Loucy (cell line): ENCODE results near the gene LDLRAD4.

Experiments
- H2AFZ ChIP-seq: fragments of 200-600 bp; sonication (generic); 2 replicates; pipeline ENCODE4 v1.6.0; 2016; ENCODE audit warnings: antibody characterized with exemption, mild to moderate bottlenecking, low read length, moderate library complexity
- H3F3A ChIP-seq: fragments of 200-600 bp; 2 replicates; pipeline ENCODE4 v1.6.0; 2016; ENCODE audit warnings: antibody characterized with exemption, low read depth, mild to moderate bottlenecking
- H3K27me3 ChIP-seq: fragments of 200-600 bp; sonication (generic); 2 replicates; pipeline ENCODE4 v1.6.1; 2014; ENCODE audit warnings: low read length, mild to moderate bottlenecking; ENCODE audit not compliant: insufficient read depth, poor library complexity, severe bottlenecking
- H3K36me3 ChIP-seq: fragments of 200-600 bp; sonication (generic); 2 replicates; pipeline ENCODE4 v1.6.1; 2016; ENCODE audit warnings: low read length; ENCODE audit not compliant: insufficient read depth
- H3K4me1 ChIP-seq: fragments of 200-600 bp; sonication (generic); 2 replicates; pipeline ENCODE4 v1.5.1; 2014; ENCODE audit warnings: low read length, mild to moderate bottlenecking; ENCODE audit not compliant: insufficient read depth, poor library complexity, severe bottlenecking
- H3K4me2 ChIP-seq: fragments of 200-600 bp; sonication (generic); 2 replicates; pipeline ENCODE4 v1.6.0; 2014; ENCODE audit warnings: antibody characterized with exemption, low read length, low read depth, mild to moderate bottlenecking; ENCODE audit not compliant: poor library complexity, severe bottlenecking
- H3K4me3 ChIP-seq: fragments of 200-600 bp; sonication (generic); 2 replicates; pipeline ENCODE4 v1.5.1; 2014; ENCODE audit warnings: low read length, mild to moderate bottlenecking, mixed read lengths; ENCODE audit not compliant: poor library complexity, severe bottlenecking
- H3K79me2 ChIP-seq: fragments of 200-600 bp; sonication (generic); 2 replicates; pipeline ENCODE4 v1.6.1; 2014; ENCODE audit warnings: low read length; ENCODE audit not compliant: insufficient read depth
- H3K9ac ChIP-seq: fragments of 200-600 bp; sonication (generic); 2 replicates; pipeline ENCODE4 v1.6.0; 2014; ENCODE audit warnings: mild to moderate bottlenecking, low read depth, low read length, moderate library complexity; ENCODE audit not compliant: poor library complexity, severe bottlenecking
- H3K9me2 ChIP-seq: fragments of 200-600 bp; sonication (generic); replicated peaks from 2 replicates; pipeline ENCODE4 v1.6.1; 2016; ENCODE audit warnings: low read depth, low read length, mixed read lengths
- H3K9me3 ChIP-seq: fragments of 200-600 bp; sonication (generic); 2 replicates; pipeline ENCODE4 v1.6.1; 2014; ENCODE audit warnings: mild to moderate bottlenecking, antibody characterized with exemption, low read length, low read depth; ENCODE audit not compliant: insufficient read depth
- H4K20me1 ChIP-seq: fragments of 200-600 bp; sonication (generic); 2 replicates; pipeline ENCODE4 v1.6.0; 2014; ENCODE audit warnings: antibody characterized with exemption, low read length, mild to moderate bottlenecking; ENCODE audit not compliant: insufficient read depth, poor library complexity, severe bottlenecking
- CTCF ChIP-seq: fragments of 200-600 bp; sonication (generic); conservative IDR thresholded peaks from 2 replicates; pipeline ENCODE4 v1.5.1; 2014; ENCODE audit warnings: mild to moderate bottlenecking, antibody characterized with exemption, low read length
- EZH2phosphoT487 ChIP-seq: fragments of 200-600 bp; IDR thresholded peaks from 2 replicates; pipeline ENCODE4 v1.6.1; 2018; ENCODE audit warnings: antibody characterized with exemption, mild to moderate bottlenecking, moderate library complexity, borderline replicate concordance

LDLRAD4 gene

DNA sequence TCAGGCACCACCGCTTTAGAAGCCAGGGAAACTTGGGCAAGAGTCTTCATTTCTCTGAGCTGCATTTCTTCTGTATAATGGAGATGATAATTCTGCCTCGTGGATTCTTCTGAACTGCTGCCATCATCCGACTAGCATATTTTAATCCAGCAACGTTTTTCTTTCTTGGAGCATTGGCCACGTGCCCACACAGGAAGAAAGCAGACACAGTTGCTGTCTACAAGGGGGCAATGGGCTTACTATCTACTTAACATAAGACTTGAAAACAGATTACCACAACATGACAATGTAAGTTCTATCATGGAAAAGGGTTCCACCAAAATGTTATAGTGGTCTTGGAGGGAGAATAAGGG is 331.3 kb downstream of the LDLRAD4 start:
- Histone ChIP-seq H3K79me2 (no peaks in the 10 kb centered on the region), H3K9me2 (no peaks in the 10 kb centered on the region), H3K9ac (no peak overlapping the region), H3K27me3 (no peaks in the 10 kb centered on the region), H2AFZ (no peak overlapping the region), H3K4me1 (peaks cover 5% of the 10 kb centered on the region), H4K20me1 (no peaks in the 10 kb centered on the region), H3K4me3 (no peak overlapping the region), H3K9me3 (peaks cover 13% of the 10 kb centered on the region; the same call in 1 of the 2 replicates), H3F3A (no peaks in the 10 kb centered on the region), H3K4me2 (no peak overlapping the region), H3K36me3 (0 out of 2 replicates have a peak, but pooled peaks cover 6% of the 10 kb centered on the region)
- TF ChIP-seq EZH2phosphoT487 (no peak), CTCF (no peak)

DNA sequence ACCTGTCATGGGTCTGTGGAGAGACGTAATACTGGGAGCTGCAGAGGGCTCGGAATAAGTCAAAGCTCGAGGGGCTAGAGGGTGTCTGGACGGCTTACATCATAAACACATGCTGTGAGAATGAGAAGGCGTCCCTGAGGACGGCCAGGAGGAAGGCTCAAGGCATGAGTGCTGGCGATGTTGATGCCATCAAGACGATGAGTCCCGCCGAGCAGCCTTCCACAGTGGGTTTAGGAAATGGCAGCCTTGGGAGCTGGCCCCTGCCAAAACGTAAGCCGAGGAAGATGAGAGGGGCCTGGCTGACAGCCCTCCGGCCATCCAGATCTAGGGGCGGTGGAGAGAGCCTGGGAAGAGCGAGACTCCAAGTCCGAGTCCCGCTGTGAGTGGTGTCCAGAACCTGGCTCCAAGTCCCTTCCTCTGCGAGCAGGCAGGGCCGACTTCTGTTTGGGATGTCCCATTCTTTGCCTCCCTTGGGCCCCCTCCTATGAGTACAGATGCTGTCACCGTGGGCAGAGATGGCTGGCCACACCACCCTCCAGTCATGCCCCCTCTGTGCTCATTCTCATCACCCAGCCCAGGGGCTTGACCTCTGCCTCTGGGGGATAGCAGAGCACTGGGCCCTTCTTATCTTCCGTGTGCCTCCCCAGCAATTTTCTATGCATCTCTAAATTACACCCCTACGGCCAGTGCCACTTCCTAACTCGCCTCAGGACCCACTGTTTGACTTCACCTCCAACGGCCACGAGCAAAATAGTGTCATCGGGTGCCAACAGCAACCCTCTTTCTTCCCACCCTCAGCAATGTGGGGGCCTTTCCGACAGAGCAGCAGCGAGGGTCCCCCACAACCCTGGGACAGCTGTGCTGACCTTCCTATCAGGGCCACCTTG is 332.1 kb downstream of the LDLRAD4 start:
- no peak overlapping the region for H2AFZ ChIP-seq
- H3K27me3 ChIP-seq = no peaks in the 10 kb centered on the region
- H3K9me3 ChIP-seq = peaks cover 13% of the 10 kb centered on the region; the same call in 1 of the 2 replicates
- no peak for TF ChIP-seq CTCF
- TF ChIP-seq EZH2phosphoT487 = no peak
- H3K4me3 ChIP-seq = no peak overlapping the region
- H3K79me2 ChIP-seq = no peaks in the 10 kb centered on the region
- no peaks in the 10 kb centered on the region for H3K9me2 ChIP-seq
- H3F3A ChIP-seq = no peaks in the 10 kb centered on the region
- H4K20me1 ChIP-seq = no peaks in the 10 kb centered on the region
- 0 out of 2 replicates have a peak, but pooled peaks cover 6% of the 10 kb centered on the region for H3K36me3 ChIP-seq
- peaks cover 5% of the 10 kb centered on the region for H3K4me1 ChIP-seq
- H3K9ac ChIP-seq = no peak overlapping the region
- H3K4me2 ChIP-seq = no peak overlapping the region

GRCh38 chr18:13551305-13551603 is 332.7 kb downstream of the LDLRAD4 start:
- no peak overlapping the region for H3K4me3 ChIP-seq
- no peak overlapping the region for H3K4me2 ChIP-seq
- 0 out of 2 replicates have a peak, but pooled peaks cover 6% of the 10 kb centered on the region for H3K36me3 ChIP-seq
- H3K79me2 ChIP-seq = no peaks in the 10 kb centered on the region
- no peak overlapping the region for H2AFZ ChIP-seq
- no peaks in the 10 kb centered on the region for H4K20me1 ChIP-seq
- no peaks in the 10 kb centered on the region for H3K9me2 ChIP-seq
- H3K27me3 ChIP-seq = no peaks in the 10 kb centered on the region
- H3K9me3 ChIP-seq = peaks cover 13% of the 10 kb centered on the region; the same call in 1 of the 2 replicates
- H3K9ac ChIP-seq = no peak overlapping the region
- peaks cover 5% of the 10 kb centered on the region for H3K4me1 ChIP-seq
- TF ChIP-seq EZH2phosphoT487 = no peak
- TF ChIP-seq CTCF = no peak
- no peaks in the 10 kb centered on the region for H3F3A ChIP-seq
